MCF 10A (cell line): ENCODE data around the gene FCGR3A. TPM values are rescaled to one million over a fixed set of nuclear protein-coding genes. Genes with fewer than 3 reads are reported as not detected.

Source experiments
- BruUV-seq: library from RNA; stranded (reverse); fragments of 400-500 nt; replicated peaks from 2 replicates; lab custom pipeline; 2021; lab: Mats Ljungman, UMichigan
- CTCF ChIA-PET: fragments of 300-600 bp; sonication (Branson Sonifier 250); formaldehyde crosslinking; extraction: SDS; loops from one replicate; lab custom pipeline; 2021; ENCODE audit warnings: antibody characterized with exemption, inconsistent platforms; lab: Yijun Ruan, JAX
- POLR2A ChIA-PET: fragments of 300-600, 350-650 bp; sonication (Branson Sonifier 250); formaldehyde crosslinking; extraction: SDS; loops from one replicate; lab custom pipeline; 2020; ENCODE audit warnings: antibody characterized with exemption, inconsistent platforms; lab: Yijun Ruan, JAX
- DNase-seq: peaks from one replicate; pipeline ENCODE4 v3.0.0-alpha.2; 2018; ENCODE audit not compliant: unreplicated experiment
- H3K27ac Mint-ChIP-seq: one replicate; pipeline ENCODE4 v1.8.0; 2022; ENCODE audit warnings: mild to moderate bottlenecking, low read depth, mixed read lengths; ENCODE audit not compliant: unreplicated experiment
- H3K27me3 Mint-ChIP-seq: one replicate; pipeline ENCODE4 v1.8.0; 2022; ENCODE audit warnings: mixed read lengths; ENCODE audit not compliant: insufficient read depth, unreplicated experiment
- H3K36me3 Mint-ChIP-seq: one replicate; pipeline ENCODE4 v1.8.0; 2022; ENCODE audit warnings: mild to moderate bottlenecking, moderate library complexity, mixed read lengths; ENCODE audit not compliant: insufficient read depth, unreplicated experiment
- H3K4me1 Mint-ChIP-seq: one replicate; pipeline ENCODE4 v1.8.0; 2022; ENCODE audit warnings: mixed read lengths; ENCODE audit not compliant: insufficient read depth, unreplicated experiment
- H3K4me3 Mint-ChIP-seq: one replicate; pipeline ENCODE4 v1.8.0; 2022; ENCODE audit warnings: mild to moderate bottlenecking, moderate library complexity, mixed read lengths; ENCODE audit not compliant: unreplicated experiment
- H3K9me3 Mint-ChIP-seq: one replicate; pipeline ENCODE4 v1.8.0; 2022; ENCODE audit warnings: mixed read lengths; ENCODE audit not compliant: unreplicated experiment
- CTCF ChIP-seq: fragments of 200-600 bp; IDR thresholded peaks from one replicate; pipeline ENCODE4 v1.8.0; 2022; ENCODE audit warnings: antibody characterized with exemption, mild to moderate bottlenecking; ENCODE audit not compliant: unreplicated experiment
- intact Hi-C: fragments of 100-400 bp; cut with micrococcal nuclease; formaldehyde crosslinking; loops from 2 replicates; pipeline ENCODE4 v1.14.1; 2022
- total RNA-seq: library from RNA; stranded (reverse); gene quantifications from 2 replicates; pipeline ENCODE4 v1.2.3, GENCODE V29; 2022

FCGR3A gene
- total RNA-seq, 1 experiment from 2014 or later, result not detected

DNA sequence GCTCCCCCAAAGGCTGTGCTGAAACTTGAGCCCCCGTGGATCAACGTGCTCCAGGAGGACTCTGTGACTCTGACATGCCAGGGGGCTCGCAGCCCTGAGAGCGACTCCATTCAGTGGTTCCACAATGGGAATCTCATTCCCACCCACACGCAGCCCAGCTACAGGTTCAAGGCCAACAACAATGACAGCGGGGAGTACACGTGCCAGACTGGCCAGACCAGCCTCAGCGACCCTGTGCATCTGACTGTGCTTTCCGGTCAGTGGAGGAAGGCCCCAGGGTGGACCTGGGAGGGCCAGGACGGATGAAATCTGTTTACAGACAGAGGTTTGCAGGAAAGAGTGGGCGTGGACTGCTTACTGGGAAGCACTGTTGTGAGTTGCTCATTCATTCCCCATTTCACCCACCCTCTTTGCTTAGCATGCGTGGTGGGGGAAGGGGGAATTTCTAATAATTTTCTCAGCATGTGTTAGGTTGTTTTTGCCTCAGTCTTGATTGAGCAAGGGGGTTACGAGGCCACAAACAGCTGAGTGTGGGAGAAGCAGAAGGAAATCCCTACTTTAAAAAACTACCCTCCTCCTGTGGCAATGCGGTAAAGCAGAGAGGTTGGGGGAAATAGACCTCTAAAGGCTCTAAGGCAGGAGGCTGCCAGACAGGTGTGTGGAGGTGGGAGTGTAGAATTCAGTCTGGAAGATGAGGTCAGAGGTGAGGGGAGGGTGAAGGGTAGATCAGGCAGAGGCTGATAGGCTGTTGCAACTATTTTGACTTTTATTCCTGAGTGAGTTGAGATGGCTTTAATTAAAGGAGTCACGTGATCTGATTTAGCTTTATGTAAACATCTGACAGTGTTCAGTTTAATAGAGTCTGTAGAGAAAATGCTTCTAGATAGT lies 43.0 kb downstream of the FCGR3A start:
- no peaks in the 10 kb centered on the region for H3K27me3 Mint-ChIP-seq
- no peaks in the 10 kb centered on the region for H3K4me1 Mint-ChIP-seq
- no peak overlapping the region for H3K27ac Mint-ChIP-seq
- POLR2A ChIA-PET, result interaction anchor here (0.8 to 1.6 kb wide), 2 partner anchors 11 to 233 kb away, joined by 3 to 5 read pairs; no protein-coding TSS in a partner anchor
- TF ChIP-seq CTCF, result no peak
- intact Hi-C loops, result no loop called here
- DNase-seq, result peak; percentile 56
- CTCF ChIA-PET, result interaction anchor here (0.7 to 3.0 kb wide), 5 partner anchors 15 to 1191 kb away, joined by 3 to 21 read pairs (median 8); no protein-coding TSS in a partner anchor
- BruUV-seq, result no TSS peak
- H3K4me3 Mint-ChIP-seq, result no peak overlapping the region
- no peaks in the 10 kb centered on the region for H3K9me3 Mint-ChIP-seq
- H3K36me3 Mint-ChIP-seq, result no peaks in the 10 kb centered on the region

- H3K27ac Mint-ChIP-seq, result no peak overlapping the region
- TF ChIP-seq CTCF, result no peak
- ChIA-PET CTCF (interaction anchor here (1.5 to 2.9 kb wide), 3 partner anchors 14 to 23 kb away, joined by 4 to 9 read pairs (median 8); no protein-coding TSS in a partner anchor), POLR2A (interaction anchor here (0.6 to 1.6 kb wide), 2 partner anchors 10 to 26 kb away, joined by 3 to 5 read pairs; no protein-coding TSS in a partner anchor)
- no peaks in the 10 kb centered on the region for H3K9me3 Mint-ChIP-seq
- BruUV-seq, result no TSS peak
- no peaks in the 10 kb centered on the region for H3K36me3 Mint-ChIP-seq
- no peak overlapping the region for H3K4me3 Mint-ChIP-seq
- no peaks in the 10 kb centered on the region for H3K4me1 Mint-ChIP-seq
- no peak for DNase-seq
- intact Hi-C loops, result no loop called here
- H3K27me3 Mint-ChIP-seq, result no peaks in the 10 kb centered on the region
These were observed 43.9 kb downstream of the FCGR3A start for GRCh38 chr1:161505686-161506085.

- no peak overlapping the region for H3K27ac Mint-ChIP-seq
- intact Hi-C loops, result no loop called here
- H3K9me3 Mint-ChIP-seq, result no peaks in the 10 kb centered on the region
- POLR2A ChIA-PET, result interaction anchor here (1.0 kb wide), 1 partner anchor 28 kb away, joined by 3 read pairs; no protein-coding TSS in a partner anchor
- CTCF ChIA-PET, result interaction anchor here (0.6 to 1.9 kb wide), 3 partner anchors 18 to 1342 kb away, joined by 3 to 4 read pairs (median 4); no protein-coding TSS in a partner anchor
- TF ChIP-seq CTCF, result no peak
- no peak for DNase-seq
- BruUV-seq, result no TSS peak
- peaks cover 22% of the 10 kb centered on the region for H3K27me3 Mint-ChIP-seq
- no peak overlapping the region for H3K4me3 Mint-ChIP-seq
- no peaks in the 10 kb centered on the region for H3K4me1 Mint-ChIP-seq
- H3K36me3 Mint-ChIP-seq, result no peaks in the 10 kb centered on the region
These were observed 46.2 kb downstream of the FCGR3A start for GRCh38 chr1:161503394-161503748.

DNA sequence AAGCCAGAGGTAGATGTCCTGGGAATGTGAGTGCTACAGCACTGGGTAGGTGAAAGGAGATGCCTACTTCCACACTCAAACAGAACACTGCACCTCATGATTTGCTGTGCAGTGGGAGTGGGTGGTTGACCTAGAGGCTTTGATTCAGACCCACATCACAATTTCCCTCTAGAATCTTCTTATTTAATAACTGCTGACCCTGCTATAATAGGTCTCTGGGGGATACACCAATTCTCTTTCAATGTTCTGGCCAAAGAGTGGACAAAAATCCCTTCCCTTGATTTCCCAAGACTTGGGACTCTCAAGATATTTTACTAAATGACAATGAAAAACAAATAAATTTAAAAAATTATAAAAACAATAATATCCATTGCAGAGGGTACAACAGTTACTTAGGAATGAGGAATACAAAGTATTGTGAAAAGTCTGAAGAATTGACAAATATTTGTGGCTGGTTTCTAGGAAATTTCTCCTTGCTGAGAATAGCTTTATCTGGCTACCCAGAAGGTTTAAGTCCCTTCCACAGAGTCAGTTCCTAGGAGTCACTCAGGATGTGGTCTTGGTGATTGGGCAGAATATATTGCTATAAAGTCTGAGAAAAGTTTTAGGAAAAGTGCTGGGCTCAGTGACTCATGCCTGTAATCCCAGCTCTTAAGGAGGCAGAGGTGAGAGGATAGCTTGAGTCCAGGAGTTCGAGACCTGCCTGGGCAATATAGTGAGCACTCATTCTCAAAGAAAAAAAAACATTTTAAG lies 46.8 kb downstream of the FCGR3A start:
- no peak overlapping the region for H3K4me3 Mint-ChIP-seq
- no TSS peak for BruUV-seq
- TF ChIP-seq CTCF, result no peak
- CTCF ChIA-PET, result interaction anchor here (0.6 to 1.9 kb wide), 3 partner anchors 17 to 1342 kb away, joined by 3 to 4 read pairs (median 4); no protein-coding TSS in a partner anchor
- H3K36me3 Mint-ChIP-seq, result no peaks in the 10 kb centered on the region
- POLR2A ChIA-PET, result interaction anchor here (1.0 kb wide), 1 partner anchor 28 kb away, joined by 3 read pairs; no protein-coding TSS in a partner anchor
- no peak for DNase-seq
- H3K27ac Mint-ChIP-seq, result no peak overlapping the region
- H3K9me3 Mint-ChIP-seq, result no peaks in the 10 kb centered on the region
- no peaks in the 10 kb centered on the region for H3K4me1 Mint-ChIP-seq
- intact Hi-C loops, result no loop called here
- peaks cover 23% of the 10 kb centered on the region for H3K27me3 Mint-ChIP-seq
